ENCODE results near the gene CSAG2.
"Not testable (repeated sequence)": the region's sequence is repeated elsewhere in the genome, so short reads cannot be mapped to it uniquely, and the experiment has no call there.

Gene CSAG2, protein sequence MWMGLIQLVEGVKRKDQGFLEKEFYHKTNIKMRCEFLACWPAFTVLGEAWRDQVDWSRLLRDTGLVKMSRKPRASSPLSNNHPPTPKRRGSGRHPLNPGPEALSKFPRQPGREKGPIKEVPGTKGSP

DNA sequence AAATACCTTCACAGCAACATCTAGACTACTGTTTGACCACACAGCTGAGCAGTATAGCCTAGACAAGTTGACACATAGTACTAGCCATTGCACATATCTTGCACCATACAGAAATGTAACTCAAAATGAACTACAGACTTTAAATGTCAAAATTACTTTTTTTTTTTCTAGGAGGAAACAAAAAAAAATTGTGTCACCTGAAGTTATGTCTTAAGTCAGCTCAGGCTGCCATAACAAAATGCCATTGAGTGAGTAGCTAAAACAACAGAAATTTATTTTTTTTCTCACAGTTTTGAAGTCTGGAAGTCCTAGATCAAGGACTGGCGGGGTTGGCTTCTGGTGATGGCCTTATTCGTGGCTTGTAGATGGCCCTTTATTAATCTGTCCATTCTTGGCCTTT lies at the start of gene CSAG2:
Gene CSAG2 (minus strand): TSS at position 101 of the 400 bp plus-strand sequence. CDS start 161 bp downstream, outside the sequence.
- DNase-seq (ENCODE audit: low spot score) = not testable (repeated sequence)

DNA sequence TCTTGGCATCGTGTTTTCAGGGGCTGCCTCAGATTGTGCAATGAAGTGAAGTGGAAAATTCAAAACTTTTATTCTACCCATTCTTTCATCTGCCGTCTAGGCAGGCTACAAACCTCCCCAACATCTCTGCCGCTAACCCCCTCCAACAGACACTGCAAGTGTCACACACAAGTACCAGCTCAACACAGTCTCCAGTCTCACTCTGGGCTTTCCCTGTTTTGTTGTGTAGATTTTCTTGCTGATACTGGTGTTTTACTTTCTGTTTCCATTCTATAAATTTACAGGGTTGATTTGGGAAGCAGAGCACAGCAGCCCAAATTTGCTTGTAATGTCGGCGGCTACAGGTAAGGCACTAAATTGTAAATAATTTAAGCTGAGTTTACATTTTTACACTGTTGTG lies 45.8 kb upstream of the CSAG2 start:
- DNase-seq (ENCODE audit: low spot score) = not testable (repeated sequence)

DNA sequence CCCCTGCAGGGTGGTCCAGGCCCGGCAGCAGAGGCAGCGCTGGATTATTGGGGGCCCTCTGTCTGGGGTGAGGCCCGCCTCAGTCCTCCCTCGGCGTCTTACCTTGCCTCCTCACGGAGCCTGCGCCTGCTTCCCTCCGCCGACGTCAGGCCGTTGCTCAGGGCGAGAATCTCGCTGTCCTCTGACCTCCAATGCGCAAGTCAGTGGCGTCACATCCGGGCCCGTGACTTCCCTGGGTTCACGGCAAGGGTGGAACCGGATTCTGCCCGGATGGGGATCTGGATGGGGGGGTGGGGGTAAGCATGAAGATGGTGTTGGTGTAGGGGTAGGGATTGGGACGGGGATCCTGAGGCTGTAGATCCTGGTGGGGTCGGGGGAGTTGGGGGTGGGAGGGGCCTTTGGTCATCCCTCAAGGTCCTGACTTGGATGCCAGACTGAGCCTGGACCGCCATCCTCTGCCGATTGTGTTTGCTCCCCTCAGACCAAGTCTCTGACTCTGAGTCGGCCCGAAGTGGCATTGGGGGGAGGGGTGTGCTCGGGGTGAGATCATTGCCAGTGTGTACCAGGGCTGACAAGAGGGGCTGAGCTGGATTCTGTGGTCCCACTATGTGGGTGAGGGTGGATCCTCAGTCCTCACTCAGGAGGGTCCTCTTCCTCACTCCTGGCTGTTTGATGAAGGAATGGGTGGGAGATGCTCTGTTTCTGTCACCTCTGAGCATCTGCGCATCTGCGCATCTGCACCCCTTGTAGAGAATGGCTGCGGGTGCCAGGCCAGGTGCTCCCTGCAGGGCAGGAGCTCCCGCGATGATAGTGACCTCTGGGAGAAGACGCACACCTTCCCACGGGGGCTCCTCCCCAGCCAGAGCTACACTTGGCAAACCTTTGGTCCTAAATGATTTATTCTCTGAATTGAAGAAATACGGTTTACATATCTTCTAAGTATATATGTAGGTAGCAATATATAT lies 44.9 kb upstream of the CSAG2 start, which contains the start of gene MAGEA2:
Gene MAGEA2 (minus strand): TSS at position 157 of the 965 bp plus-strand sequence. CDS start 2,479 bp downstream, outside the sequence.
- DNase-seq (ENCODE audit: low spot score) = not testable (repeated sequence)

DNA sequence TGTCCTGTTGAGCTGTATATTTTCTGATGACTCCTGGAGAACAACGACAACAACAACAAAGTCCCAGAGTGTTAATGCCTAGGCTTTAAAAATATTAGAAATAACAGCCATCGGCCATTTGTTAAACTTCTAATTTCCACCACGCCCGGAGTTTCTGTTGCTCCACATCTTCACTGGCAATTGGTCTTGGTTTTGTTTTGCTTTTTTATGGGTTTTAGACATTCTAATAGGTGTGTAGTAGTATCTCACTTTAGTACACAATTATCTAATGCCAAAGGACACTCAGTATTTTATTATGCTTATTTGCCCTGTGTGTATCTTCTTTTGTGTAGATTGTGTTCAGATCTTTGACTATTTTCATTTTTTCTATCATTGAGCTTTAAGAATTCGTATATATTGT lies 29.5 kb upstream of the CSAG2 start:
- no peak for DNase-seq (ENCODE audit: low spot score)

DNA sequence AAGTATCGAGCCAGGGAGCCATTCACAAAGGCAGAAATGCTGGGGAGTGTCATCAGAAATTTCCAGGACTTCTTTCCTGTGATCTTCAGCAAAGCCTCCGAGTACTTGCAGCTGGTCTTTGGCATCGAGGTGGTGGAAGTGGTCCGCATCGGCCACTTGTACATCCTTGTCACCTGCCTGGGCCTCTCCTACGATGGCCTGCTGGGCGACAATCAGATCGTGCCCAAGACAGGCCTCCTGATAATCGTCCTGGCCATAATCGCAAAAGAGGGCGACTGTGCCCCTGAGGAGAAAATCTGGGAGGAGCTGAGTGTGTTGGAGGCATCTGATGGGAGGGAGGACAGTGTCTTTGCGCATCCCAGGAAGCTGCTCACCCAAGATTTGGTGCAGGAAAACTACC lies 27.5 kb upstream of the CSAG2 start:
- not testable (repeated sequence) for DNase-seq (ENCODE audit: low spot score)

DNA sequence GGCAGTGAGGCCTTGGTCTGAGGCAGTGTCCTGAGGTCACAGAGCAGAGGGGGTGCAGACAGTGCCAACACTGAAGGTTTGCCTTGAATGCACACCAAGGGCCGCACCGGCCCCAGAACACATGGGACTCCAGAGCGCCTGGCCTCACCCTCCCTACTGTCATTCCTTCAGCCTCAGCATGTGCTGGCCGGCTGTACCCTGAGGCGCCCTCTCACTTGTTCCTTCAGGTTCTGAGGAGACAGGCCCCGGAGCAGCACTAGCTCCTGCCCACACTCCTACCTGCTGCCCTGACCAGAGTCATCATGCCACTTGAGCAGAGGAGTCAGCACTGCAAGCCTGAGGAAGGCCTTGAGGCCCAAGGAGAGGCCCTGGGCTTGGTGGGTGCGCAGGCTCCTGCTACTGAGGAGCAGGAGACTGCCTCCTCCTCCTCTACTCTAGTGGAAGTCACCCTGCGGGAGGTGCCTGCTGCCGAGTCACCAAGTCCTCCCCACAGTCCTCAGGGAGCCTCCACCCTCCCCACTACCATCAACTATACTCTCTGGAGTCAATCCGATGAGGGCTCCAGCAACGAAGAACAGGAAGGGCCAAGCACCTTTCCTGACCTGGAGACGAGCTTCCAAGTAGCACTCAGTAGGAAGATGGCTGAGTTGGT lies 26.9 kb upstream of the CSAG2 start:
- DNase-seq (ENCODE audit: low spot score) = no peak

DNA sequence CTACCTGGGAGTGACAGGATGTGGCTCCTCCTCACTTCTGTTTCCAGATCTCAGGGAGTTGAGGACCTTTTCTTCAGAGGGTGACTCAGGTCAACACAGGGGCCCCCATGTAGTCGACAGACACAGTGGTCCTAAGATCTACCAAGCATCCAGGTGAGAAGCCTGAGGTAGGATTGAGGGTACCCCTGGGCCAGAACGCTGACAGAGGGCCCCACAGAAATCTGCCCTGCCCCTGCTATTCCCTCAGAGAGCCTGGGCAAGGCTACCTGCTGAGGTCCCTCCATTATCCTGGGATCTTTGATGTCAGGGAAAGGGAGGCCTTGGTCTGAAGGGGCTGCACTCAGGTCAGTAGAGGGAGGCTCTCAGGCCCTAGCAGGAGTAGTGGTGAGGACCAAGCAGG lies 26.0 kb upstream of the CSAG2 start:
- no peak for DNase-seq (ENCODE audit: low spot score)

DNA sequence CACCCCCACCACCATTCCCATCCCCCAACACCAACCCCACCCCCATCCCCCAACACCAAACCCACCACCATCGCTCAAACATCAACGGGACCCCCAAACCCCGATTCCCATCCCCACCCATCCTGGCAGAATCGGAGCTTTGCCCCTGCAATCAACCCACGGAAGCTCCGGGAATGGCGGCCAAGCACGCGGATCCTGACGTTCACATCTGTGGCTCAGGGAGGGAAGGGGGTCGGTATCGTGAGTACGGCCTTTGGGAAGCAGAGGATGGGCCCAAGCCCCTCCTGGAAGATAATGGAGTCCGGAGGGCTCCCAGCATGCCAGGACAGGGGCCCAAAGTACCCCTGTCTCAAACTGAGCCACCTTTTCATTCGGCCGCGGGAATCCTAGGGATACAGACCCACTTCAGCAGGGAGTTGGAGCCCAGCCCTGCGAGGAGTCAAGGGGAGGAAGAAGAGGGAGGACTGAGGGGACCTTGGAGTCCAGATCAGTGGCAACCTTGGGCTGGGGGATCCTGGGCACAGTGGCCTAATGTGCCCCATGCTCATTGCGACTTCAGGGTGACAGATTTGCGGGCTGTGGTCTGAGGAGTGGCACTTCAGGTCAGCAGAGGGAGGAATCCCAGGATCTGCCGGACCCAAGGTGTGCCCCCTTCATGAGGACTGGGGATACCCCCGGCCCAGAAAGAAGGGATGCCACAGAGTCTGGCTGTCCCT lies 25.2 kb upstream of the CSAG2 start:
- DNase-seq (ENCODE audit: low spot score) = not testable (repeated sequence)

DNA sequence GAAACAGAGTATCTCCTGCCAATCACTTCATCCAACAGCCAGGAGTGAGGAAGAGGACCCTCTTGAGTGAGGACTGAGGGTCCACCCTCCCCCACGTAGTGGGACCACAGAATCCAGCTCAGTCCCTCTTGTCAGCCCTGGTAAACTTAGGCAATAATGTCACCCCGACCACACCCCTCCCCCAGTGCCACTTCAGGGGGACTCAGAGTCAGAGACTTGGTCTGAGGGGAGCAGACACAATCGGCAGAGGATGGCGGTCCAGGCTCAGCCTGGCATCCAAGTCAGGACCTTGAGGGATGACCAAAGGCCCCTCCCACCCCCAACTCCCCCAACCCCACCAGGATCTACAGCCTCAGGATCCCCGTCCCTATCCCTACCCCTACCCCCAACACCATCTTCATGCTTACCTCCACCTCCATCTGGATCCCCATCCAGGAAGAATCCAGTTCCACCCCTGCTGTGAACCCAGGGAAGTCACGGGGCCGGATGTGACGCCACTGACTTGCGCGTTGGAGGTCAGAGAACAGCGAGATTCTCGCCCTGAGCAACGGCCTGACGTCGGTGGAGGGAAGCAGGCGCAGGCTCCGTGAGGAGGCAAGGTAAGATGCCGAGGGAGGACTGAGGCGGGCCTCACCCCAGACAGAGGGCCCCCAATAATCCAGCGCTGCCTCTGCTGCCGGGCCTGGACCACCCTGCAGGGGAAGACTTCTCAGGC lies 24.3 kb upstream of the CSAG2 start, which contains the start of the genes CSAG1 and MAGEA12:
Gene CSAG1 (minus strand): TSS at position 461 of the 715 bp plus-strand sequence. CDS start 1,261 bp downstream, outside the sequence.
Gene MAGEA12 (plus strand): TSS at position 497 of the 715 bp plus-strand sequence. CDS start 2,405 bp downstream, outside the sequence.
- DNase-seq (ENCODE audit: low spot score) = no peak

DNA sequence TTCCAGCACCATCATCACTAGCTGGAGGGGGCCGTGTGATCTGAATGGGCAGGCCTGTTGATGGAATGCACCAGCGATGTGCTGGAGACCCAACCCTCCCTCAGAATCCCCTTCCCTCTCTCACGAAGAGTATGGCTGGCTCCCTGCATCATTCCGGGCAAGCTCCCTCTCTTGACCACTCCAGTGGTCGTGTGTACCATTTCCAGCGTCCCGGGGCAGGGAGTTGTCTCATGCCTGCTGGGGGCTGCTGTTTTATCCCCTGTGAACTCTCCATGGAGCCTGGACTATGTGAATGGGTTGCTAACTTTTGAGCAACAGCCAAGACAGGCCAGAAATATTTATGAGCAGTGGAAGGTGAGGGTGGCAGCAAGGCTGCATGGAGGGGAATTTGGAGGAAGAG lies 16.3 kb upstream of the CSAG2 start:
- DNase-seq (ENCODE audit: low spot score) = no peak

DNA sequence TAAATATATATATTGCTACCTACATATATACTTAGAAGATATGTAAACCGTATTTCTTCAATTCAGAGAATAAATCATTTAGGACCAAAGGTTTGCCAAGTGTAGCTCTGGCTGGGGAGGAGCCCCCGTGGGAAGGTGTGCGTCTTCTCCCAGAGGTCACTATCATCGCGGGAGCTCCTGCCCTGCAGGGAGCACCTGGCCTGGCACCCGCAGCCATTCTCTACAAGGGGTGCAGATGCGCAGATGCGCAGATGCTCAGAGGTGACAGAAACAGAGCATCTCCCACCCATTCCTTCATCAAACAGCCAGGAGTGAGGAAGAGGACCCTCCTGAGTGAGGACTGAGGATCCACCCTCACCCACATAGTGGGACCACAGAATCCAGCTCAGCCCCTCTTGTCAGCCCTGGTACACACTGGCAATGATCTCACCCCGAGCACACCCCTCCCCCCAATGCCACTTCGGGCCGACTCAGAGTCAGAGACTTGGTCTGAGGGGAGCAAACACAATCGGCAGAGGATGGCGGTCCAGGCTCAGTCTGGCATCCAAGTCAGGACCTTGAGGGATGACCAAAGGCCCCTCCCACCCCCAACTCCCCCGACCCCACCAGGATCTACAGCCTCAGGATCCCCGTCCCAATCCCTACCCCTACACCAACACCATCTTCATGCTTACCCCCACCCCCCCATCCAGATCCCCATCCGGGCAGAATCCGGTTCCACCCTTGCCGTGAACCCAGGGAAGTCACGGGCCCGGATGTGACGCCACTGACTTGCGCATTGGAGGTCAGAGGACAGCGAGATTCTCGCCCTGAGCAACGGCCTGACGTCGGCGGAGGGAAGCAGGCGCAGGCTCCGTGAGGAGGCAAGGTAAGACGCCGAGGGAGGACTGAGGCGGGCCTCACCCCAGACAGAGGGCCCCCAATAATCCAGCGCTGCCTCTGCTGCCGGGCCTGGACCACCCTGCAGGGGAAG lies 5.0 kb upstream of the CSAG2 start, which contains the start of gene MAGEA2B:
Gene MAGEA2B (plus strand): TSS at position 814 of the 973 bp plus-strand sequence. CDS start 2,479 bp downstream, outside the sequence.
- not testable (repeated sequence) for DNase-seq (ENCODE audit: low spot score)

DNA sequence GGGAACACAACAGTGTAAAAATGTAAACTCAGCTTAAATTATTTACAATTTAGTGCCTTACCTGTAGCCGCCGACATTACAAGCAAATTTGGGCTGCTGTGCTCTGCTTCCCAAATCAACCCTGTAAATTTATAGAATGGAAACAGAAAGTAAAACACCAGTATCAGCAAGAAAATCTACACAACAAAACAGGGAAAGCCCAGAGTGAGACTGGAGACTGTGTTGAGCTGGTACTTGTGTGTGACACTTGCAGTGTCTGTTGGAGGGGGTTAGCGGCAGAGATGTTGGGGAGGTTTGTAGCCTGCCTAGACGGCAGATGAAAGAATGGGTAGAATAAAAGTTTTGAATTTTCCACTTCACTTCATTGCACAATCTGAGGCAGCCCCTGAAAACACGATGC lies 4.1 kb upstream of the CSAG2 start:
- DNase-seq (ENCODE audit: low spot score) = not testable (repeated sequence)

DNA sequence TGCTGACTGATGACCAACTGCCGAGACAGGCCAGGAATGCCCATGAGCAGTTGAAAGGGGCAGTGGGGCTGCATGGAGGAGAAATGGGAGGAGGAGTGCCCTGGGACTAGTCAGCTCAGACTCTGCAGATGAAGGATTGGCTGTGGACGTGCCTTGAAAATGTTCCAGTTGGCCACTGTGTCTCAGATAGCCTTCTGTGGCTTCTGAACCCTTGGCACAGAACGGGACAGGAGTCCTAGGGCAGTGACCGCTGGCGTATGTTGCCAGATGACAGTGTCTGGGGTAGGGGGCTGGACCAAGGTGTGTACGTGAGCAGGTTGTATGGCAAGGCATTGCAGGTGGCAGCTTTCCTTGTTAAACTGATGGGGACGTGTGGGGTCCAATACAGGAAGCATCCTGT lies 2.6 kb downstream of the CSAG2 start:
- not testable (repeated sequence) for DNase-seq (ENCODE audit: low spot score)

DNA sequence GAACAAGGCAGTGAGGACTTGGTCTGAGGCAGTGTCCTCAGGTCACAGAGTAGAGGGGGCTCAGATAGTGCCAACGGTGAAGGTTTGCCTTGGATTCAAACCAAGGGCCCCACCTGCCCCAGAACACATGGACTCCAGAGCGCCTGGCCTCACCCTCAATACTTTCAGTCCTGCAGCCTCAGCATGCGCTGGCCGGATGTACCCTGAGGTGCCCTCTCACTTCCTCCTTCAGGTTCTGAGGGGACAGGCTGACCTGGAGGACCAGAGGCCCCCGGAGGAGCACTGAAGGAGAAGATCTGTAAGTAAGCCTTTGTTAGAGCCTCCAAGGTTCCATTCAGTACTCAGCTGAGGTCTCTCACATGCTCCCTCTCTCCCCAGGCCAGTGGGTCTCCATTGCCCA lies 8.7 kb downstream of the CSAG2 start:
- DNase-seq (ENCODE audit: low spot score) = not testable (repeated sequence)

DNA sequence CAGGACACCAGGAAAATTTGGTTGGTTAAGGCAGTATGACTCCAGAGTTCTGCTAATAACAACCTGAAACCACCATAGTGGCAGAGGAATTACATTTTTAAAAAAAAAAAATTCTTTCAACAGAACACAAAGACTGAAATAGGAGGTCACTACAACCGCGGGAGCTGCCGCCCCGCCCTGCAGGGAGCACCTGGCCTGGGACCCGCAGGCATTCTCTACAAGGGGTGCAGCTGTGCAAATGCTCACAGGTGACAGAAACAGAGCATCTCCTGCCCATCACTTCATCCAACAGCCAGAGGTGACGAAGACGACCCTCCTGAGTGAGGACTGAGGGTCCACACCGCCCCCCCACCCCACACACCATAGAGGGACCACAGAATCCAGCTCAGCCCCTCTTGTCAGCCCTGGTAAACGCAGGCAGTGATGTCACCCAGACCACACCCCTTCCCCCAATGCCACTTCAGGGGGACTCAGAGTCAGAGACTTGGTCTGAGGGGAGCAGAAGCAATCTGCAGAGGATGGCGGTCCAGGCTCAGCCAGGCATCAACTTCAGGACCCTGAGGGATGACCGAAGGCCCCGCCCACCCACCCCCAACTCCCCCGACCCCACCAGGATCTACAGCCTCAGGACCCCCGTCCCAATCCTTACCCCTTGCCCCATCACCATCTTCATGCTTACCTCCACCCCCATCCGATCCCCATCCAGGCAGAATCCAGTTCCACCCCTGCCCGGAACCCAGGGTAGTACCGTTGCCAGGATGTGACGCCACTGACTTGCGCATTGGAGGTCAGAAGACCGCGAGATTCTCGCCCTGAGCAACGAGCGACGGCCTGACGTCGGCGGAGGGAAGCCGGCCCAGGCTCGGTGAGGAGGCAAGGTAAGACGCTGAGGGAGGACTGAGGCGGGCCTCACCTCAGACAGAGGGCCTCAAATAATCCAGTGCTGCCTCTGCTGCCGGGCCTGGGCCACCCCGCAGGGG lies 10.8 kb downstream of the CSAG2 start, which contains the start of gene MAGEA3:
Gene MAGEA3 (plus strand): TSS at position 843 of the 980 bp plus-strand sequence. CDS start 2,039 bp downstream, outside the sequence.
- DNase-seq (ENCODE audit: low spot score) = not testable (repeated sequence)

DNA sequence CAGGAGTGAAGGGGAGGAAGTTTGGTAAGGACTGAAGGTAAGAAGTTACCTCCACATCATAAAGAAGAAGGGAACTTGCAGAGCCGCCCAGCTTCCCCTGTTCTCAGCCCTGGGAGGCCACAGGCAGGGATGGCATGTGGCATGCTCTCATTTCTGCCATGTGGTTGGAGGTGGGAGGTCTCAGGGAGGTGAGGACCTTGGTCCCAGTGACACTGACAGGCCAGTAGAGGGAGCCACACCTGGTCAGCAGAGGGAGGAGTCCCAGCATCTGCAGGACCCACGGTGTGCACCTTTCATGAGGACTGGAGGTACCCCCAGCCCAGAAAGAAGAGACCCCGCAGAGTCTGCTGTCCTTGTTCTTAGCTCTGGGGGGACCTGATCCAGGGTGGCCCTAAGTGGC lies 28.1 kb downstream of the CSAG2 start:
- not testable (repeated sequence) for DNase-seq (ENCODE audit: low spot score)

DNA sequence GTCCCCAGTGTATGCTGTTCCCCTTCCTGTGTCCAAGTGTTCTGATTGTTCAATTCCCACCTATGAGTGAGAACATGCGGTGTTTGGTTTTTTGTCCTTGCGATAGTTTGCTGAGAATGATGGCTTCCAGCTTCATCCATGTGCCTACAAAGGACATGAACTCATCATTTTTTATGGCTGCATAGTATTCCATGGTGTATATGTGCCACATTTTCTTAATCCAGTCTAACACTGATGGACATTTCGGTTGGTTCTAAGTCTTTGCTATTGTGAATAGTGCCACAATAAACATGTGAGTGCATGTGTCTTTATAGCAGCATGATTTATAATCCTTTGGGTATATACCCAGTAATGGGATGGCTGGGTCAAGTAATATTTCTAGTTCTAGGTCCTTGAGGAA lies 34.4 kb downstream of the CSAG2 start:
- not testable (repeated sequence) for DNase-seq (ENCODE audit: low spot score)

DNA sequence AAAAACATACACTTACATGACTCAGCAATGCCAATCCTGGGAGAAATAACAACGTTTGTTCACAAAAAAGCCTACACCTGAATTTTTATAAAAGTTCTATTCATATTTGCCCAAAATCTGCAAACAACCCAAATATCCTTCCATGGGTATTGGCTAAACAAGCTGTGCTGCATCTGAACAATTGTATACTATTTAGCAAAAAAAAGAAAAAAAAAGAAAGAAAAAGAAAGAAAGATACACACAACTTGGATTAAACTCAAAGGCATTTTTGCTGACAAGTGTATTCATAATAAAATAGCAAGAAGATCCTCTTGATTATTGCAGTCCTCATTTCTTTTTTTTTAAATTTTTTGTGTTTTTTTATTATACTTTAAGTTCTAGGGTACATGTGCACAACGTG lies 34.9 kb downstream of the CSAG2 start:
- DNase-seq (ENCODE audit: low spot score) = no peak

Data from AG08396 (cell line).